ENCODE data around the gene STAC. TPM values are rescaled to one million over a fixed set of nuclear protein-coding genes. Genes with fewer than 3 reads are reported as not detected.

Gene STAC
- polyA plus RNA-seq, 1 experiment, result 1.5 TPM

DNA sequence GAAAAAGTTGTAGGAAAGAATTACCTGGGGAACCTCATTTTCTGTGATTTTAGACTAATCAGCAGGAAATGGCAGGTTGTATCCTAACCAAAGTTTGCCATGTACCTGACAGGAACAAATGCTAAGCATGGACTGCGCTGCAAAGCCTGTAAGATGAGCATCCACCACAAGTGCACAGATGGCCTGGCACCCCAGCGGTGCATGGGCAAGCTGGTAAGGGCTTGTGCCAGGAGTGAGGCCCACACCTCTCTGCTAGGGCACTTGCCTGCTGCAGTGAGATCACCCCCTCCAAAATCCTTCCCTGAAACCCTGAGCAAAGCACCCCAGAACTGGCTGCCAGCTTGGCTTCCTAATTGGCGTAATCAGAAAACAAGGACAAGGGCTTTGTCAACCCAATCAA, 102.6 kb downstream of the STAC start:
- DNase-seq (ENCODE audit: low read depth, low spot score), result no peak
- CTCF ChIA-PET, result no interaction called here
- POLR2A ChIA-PET, result no interaction called here
- TF ChIP-seq, protein P1, sequence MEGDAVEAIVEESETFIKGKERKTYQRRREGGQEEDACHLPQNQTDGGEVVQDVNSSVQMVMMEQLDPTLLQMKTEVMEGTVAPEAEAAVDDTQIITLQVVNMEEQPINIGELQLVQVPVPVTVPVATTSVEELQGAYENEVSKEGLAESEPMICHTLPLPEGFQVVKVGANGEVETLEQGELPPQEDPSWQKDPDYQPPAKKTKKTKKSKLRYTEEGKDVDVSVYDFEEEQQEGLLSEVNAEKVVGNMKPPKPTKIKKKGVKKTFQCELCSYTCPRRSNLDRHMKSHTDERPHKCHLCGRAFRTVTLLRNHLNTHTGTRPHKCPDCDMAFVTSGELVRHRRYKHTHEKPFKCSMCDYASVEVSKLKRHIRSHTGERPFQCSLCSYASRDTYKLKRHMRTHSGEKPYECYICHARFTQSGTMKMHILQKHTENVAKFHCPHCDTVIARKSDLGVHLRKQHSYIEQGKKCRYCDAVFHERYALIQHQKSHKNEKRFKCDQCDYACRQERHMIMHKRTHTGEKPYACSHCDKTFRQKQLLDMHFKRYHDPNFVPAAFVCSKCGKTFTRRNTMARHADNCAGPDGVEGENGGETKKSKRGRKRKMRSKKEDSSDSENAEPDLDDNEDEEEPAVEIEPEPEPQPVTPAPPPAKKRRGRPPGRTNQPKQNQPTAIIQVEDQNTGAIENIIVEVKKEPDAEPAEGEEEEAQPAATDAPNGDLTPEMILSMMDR (IDR thresholded peaks at IDR 0.05; ENCODE audit: low read depth, low read length), result no peak
- H3K27me3 ChIP-seq (ENCODE audit: control insufficient read depth, insufficient read depth, low read length), result peaks cover 3% of the 10 kb centered on the region
- H3K9me3 ChIP-seq (ENCODE audit: control insufficient read depth, insufficient read depth, low read length), result no peaks in the 10 kb centered on the region
- no peak overlapping the region for H3K4me3 ChIP-seq (ENCODE audit: low read depth, low read length)
- H3K27ac ChIP-seq (ENCODE audit: low read depth, low read length), result no peak overlapping the region

GRCh38 chr3:36483709-36484108, 103.4 kb downstream of the STAC start:
- H3K27ac ChIP-seq (ENCODE audit: low read depth, low read length), result no peak overlapping the region
- no peak for DNase-seq (ENCODE audit: low read depth, low spot score)
- POLR2A ChIA-PET, result no interaction called here

DNA sequence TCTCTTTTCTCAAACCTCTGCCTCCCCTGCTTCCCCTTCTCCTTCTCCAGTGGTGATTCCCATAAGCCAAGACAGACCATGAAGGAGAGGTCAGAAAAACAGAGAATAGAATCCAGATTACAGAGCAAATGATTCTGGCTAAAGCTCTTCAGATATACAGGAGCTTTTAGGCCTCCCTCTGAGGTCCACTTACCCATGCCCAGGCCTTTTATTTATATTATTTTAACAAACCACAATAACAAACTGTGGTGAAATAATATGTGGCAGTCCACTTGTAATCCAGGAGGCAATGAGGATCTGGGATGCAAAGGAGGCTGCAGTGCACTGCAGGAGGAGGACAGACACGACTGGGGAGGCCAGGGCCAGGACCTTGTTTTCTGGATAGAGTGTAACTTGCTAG, 104.1 kb downstream of the STAC start:
- no peak for DNase-seq (ENCODE audit: low read depth, low spot score)
- POLR2A ChIA-PET, result no interaction called here

More at GRCh38 chr3:36483709-36484108, 103.4 kb downstream of the STAC start:
- Histone ChIP-seq H3K9me3 (ENCODE audit: control insufficient read depth, insufficient read depth, low read length) (no peaks in the 10 kb centered on the region), H3K27me3 (ENCODE audit: control insufficient read depth, insufficient read depth, low read length) (peaks cover 3% of the 10 kb centered on the region), H3K4me3 (ENCODE audit: low read depth, low read length) (no peak overlapping the region)
- CTCF ChIA-PET, result no interaction called here
- TF ChIP-seq, protein P1 (IDR thresholded peaks at IDR 0.05; ENCODE audit: low read depth, low read length), result no peak

DNA sequence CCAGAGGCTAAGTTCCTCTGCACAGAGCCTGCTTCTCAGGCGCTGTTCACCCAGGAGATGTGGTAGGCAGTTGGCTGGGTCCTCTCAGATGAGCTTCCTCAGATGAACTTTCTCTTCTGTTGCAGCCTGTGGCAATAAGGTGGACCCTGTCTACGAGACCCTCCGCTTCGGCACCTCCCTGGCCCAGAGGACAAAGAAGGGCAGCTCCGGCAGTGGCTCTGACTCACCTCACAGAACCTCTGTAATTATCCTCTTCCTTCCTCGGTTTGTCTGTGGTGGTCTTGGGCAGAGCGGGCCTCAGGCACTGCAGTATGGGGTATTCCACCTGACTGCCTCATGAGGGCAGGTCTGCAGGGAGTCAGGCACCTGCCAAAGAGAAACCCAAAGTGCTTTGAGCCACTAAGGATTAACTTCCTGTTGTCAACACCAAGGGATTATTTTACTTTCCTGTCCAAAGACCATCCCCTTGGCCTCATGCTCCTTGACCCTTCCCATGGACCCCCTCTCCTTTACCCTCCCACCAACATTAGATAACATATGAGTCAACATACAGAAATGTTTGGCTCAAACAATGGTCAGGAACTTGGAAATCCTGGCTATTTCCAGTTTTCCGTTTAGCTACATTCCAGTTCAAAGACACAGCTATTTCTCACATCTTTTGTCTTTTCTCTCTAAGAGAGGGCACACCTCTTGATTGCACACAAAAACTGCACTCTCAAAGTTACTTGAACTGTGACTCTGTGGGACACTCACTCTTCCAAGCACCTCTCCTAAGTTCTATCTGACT, 105.9 kb downstream of the STAC start:
- no peak overlapping the region for H3K4me3 ChIP-seq (ENCODE audit: low read depth, low read length)
- H3K27me3 ChIP-seq (ENCODE audit: control insufficient read depth, insufficient read depth, low read length), result peaks cover 3% of the 10 kb centered on the region
- H3K27ac ChIP-seq (ENCODE audit: low read depth, low read length), result no peak overlapping the region
- no peak for DNase-seq (ENCODE audit: low read depth, low spot score)
- POLR2A ChIA-PET, result no interaction called here
- TF ChIP-seq, protein P1 (IDR thresholded peaks at IDR 0.05; ENCODE audit: low read depth, low read length), result no peak
- H3K9me3 ChIP-seq (ENCODE audit: control insufficient read depth, insufficient read depth, low read length), result no peaks in the 10 kb centered on the region
- CTCF ChIA-PET, result interaction anchor here (0.9 kb wide), 1 partner anchor 7 kb away, joined by 3 read pairs; no protein-coding TSS in a partner anchor

More for the DNA sequence above, 104.1 kb downstream of the STAC start:
- H3K27ac ChIP-seq (ENCODE audit: low read depth, low read length), result no peak overlapping the region
- CTCF ChIA-PET, result no interaction called here
- TF ChIP-seq, protein P1 (IDR thresholded peaks at IDR 0.05; ENCODE audit: low read depth, low read length), result no peak
- no peak overlapping the region for H3K4me3 ChIP-seq (ENCODE audit: low read depth, low read length)
- no peaks in the 10 kb centered on the region for H3K9me3 ChIP-seq (ENCODE audit: control insufficient read depth, insufficient read depth, low read length)
- H3K27me3 ChIP-seq (ENCODE audit: control insufficient read depth, insufficient read depth, low read length), result peaks cover 3% of the 10 kb centered on the region

DNA sequence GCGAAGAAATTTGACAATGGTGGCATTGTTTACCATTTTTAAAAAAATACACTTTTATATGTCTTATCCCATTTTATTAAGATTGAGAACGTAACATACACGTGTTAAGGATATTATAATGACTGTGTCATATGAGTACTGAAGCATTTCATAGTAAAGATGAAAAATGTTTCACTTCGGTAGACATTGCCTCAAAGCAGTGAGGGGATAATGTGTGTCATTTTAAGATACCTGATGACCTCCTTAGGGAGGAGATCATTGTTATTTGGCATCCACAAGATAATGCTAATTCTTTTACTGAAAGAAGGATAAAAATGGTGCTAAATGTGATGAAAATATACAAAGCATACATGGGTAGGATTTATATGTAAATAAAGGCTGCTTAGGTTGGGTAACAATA, 107.3 kb downstream of the STAC start:
- CTCF ChIA-PET, result no interaction called here

More for the DNA sequence above, 107.3 kb downstream of the STAC start:
- POLR2A ChIA-PET, result no interaction called here
- Histone ChIP-seq H3K9me3 (ENCODE audit: control insufficient read depth, insufficient read depth, low read length) (no peaks in the 10 kb centered on the region), H3K27ac (ENCODE audit: low read depth, low read length) (no peak overlapping the region), H3K27me3 (ENCODE audit: control insufficient read depth, insufficient read depth, low read length) (peaks cover under 1% of the 10 kb centered on the region), H3K4me3 (ENCODE audit: low read depth, low read length) (no peak overlapping the region)
- no peak for DNase-seq (ENCODE audit: low read depth, low spot score)
- TF ChIP-seq, protein P1 (IDR thresholded peaks at IDR 0.05; ENCODE audit: low read depth, low read length), result no peak

Data from AG04450 (cell line).